Heart left ventricle (tissue), 13 donors: ENCODE measurements around the gene C1orf74.

Experiments used
- CTCF ChIP-seq, 12 donors: fragments of 200-600 bp; sonication (generic) in 4 of 12; IDR thresholded peaks; one replicate each; pipeline versions ENCODE4 v1.5.0 to v1.8.0; 2018 to 2022; ENCODE audit warnings: antibody characterized with exemption in 12 of 12, mild to moderate bottlenecking in 5 of 12
- POLR2A ChIP-seq, 2 donors: fragments of 450-650 bp; IDR thresholded peaks; one replicate each; pipeline ENCODE4 v1.6.1; 2017; ENCODE audit warnings: antibody characterized with exemption in 2 of 2, mild to moderate bottlenecking in 2 of 2, moderate library complexity in 2 of 2
- donor health status: ischemic (EF 13 %, LVEDD 7.1; RV severe dilation, severe dysfunction).
- donor health status: DM: no; HTN: yes; CAD: no.
- donor health status: DM: no; HTN: no; CAD: no.
- donor health status: ischemic (EF 25% LVEDD 6.9; RV normal size, moderate dysfunction).
- donor health status: ischemic (EF 25% LVEDD 5.7; RV mildly dilated, moderate dysfunction).
- donor health status: ischemic (EF 35%, LVEDD 5.7; RV mildly dilated, moderate dysfunction).
- donor health status: nonischemic (EF 11% LVEDD 7.7; RV severe dilation, severe dysfunction).
- donor health status: DM: yes; HTN: yes; CAD: no.
- donor health status: PGD.
- donor health status: ischemic (EF 29% LVEDD 5.4; RV normal size, mild dysfunction).
- donor health status: nonischemic (EF 23%, LVEDD 6.1; RV moderate dilation, normal function).

GRCh38 chr1:209790286-209791193 lies 6.2 kb upstream of the C1orf74 start:
- TF ChIP-seq CTCF (IDR thresholded peaks at IDR 0.05) (no peak), POLR2A (IDR thresholded peaks at IDR 0.05) (no peak)
